Cerebellar cortex (tissue), 1 donor: ENCODE data around the gene PSMB2.

ENCODE experiments used
- DNase-seq: peaks from one replicate; pipeline ENCODE4 v3.0.0-alpha.2; 2015; ENCODE audit warnings: low spot score

Gene PSMB2

DNA sequence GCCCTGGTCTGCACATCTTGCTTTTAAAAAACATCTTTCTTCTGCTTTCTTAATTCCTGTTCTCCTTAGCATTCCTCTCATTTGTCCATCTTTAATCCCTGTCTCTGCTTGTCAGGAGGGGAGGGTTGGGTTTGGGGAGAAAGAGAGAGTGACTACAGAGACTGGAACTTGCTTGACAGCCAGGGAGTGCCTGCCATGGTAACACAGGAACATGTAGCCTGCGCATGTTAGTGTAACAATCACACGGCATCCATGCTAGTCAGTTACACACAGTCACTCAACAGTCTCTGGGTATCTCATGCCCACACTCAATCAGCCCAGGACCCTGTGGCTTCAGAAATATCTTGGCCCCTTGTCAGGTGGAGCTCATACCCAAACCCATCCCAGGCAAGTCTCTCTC, 69.0 kb downstream of the PSMB2 start:
- no peak for DNase-seq

DNA sequence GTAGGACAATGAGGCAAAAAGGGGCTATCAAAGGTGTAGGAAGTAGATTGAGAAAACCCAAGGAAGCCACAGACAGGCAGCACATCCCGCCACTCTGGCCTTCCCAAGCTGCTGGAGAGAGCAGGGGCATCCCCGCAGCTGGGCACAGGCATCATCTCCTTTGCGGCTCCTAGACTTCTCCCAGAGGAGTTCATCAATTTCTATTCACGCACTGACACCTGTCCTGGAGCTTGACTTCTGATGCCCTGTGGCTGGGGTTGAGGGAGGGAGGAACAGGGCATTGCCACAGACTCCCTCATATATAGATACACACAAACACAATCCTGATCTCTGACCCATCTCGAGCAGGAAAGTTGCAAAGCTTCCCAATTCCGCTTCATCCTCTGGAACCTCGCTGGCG, 70.1 kb downstream of the PSMB2 start:
- DNase-seq, result no peak

DNA sequence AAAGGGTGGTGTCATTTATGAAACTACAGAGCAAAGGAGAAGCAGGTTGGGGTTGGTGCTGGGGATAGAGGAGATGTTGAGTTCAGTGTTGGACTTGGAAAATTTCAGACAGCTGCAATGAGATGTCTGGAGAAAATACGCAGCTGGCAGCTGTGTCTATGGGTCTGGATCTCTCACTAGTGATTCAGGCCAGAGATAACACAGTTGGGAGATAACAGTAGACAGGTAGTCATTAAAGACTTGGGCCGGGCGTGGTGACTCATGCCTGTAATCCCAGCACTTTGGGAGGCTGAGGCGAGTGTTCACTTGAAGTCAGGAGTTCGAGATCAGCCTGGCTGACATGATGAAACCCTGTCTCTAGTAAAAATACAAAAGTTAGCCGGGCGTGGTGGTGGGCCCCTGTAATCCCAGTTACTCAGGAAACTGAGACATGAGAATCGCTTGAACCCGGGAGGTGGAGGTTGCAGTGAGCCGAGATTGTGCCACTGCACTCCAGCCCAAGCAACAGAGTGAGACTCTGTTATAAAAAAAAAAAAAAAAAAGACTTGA, 70.7 kb downstream of the PSMB2 start:
- DNase-seq, result no peak

DNA sequence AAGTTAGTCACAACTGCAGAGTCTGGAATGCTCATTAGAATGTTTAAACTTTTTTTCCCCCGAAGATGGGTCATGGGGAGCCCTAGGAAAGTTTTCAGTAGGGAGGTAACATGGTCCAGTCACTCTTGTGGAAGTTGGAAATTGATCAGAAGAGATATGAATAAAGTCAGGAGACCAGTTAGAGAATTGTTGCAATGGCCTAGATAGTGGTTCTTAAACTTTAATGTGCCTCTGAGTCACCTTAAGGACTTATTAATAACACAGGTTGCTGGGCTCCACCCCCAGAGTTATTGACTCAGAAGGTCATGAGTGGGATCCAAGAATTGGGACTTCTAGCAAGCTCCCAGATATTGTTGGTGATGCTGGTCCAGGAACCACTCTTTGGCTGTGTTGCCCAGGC, 71.4 kb downstream of the PSMB2 start:
- no peak for DNase-seq

DNA sequence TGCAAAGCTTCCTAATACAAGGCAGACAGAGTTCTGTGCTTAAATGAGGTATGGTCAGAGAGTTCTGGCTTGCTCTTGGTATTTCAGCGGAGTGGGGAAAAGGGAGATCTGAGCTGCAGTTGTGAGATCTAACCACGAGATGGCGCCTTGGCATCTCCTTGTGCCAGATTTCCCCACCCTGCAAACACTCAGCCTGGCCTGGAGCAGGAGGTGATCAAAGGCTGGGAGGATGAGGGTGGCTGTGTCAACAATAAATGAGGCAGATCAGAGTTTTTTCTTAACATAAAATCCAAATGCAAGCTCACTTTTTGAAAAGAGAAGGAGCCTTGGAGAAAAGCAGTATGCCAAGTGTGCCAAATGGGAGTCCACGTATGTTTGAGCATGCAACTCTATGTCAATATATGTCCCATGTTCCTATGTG, 72.3 kb downstream of the PSMB2 start:
- peak; percentile 84 for DNase-seq

DNA sequence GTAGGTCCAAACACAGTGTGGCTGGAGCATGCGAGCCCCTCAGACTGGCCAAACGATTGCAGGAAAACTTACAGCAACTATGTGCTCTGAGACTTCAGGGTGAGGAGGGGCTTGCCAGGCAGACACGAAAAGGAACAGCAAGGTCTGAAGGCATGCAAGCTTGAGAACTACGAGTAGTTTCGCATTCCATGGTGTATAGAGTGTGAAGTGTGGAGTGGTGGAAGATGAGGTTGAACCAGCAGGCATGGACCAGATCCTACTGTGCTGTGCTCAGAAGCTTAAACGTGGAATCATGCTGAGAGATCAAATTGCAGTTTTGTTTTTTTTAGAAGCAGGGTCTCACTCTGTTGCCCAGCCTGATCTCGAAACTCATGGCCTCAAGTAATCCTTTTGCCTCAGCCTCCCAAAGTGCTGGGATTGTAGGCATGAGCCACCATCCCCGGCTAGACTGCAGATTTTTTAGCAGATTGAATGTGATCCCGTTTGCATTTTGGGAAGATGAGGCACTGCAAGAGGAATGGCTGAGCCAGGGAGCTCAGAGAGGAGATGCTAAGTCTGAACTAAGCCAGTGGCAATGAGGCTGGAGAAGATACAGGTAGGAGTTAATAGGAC, 73.3 kb downstream of the PSMB2 start:
- DNase-seq, result no peak

DNA sequence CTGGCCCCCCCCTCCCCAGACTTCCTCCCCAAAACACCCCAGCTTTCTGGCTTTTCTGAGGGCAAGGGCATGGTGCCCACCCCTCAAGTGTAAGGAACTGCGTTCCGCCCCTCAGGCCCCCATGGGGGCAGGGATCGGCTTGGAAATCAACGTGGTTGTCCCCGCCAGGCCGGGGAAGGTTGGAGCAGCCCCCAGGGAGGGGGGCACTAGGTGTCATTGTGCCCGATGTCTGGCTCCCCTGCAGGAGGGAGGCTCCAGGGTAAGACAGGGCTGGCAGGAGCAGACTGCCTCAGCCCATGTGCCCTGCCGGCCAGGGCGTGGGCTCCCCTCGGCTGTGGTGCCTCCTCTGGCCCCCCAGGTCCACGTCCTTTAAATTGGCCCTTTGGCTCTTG, 75.6 kb downstream of the PSMB2 start:
- no peak for DNase-seq

DNA sequence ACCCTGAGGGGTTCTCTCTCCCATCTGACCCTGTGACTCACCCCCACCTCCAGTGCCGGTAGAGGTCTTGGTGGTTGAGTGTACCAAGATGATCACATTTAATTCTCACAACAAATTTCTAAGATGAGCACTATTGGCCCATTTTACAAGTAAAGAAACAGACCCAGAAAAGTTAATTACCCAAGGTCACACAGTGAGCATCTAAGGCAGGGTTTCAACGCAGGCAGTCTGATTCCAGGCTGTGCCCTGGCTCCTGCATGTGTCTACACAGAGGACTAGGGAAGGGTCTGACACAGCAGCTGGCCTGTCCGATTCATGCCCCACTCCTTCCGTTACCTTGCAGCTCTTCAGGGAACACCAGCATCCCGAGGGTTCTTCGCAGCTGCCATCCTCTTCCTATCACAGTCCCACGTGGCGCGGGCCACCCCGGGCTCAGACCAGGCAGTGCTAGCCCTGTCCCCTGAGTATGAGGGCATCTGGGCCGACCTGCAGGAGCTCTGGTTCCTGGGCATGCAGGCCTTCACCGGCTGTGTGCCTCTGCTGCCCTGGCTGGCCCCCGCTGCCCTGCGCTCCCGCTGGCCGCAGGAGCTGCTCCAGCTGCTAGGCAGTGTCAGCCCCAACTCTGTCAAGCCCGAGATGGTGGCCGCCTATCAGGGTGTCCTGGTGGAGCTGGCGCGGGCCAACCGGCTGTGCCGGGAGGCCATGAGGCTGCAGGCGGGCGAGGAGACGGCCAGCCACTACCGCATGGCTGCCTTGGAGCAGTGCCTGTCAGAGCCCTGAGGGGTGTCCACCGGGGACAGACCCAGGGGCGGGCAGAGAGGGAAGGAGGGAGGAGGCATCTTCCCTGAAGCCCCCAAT, 76.2 kb downstream of the PSMB2 start:
- DNase-seq, result no peak

DNA sequence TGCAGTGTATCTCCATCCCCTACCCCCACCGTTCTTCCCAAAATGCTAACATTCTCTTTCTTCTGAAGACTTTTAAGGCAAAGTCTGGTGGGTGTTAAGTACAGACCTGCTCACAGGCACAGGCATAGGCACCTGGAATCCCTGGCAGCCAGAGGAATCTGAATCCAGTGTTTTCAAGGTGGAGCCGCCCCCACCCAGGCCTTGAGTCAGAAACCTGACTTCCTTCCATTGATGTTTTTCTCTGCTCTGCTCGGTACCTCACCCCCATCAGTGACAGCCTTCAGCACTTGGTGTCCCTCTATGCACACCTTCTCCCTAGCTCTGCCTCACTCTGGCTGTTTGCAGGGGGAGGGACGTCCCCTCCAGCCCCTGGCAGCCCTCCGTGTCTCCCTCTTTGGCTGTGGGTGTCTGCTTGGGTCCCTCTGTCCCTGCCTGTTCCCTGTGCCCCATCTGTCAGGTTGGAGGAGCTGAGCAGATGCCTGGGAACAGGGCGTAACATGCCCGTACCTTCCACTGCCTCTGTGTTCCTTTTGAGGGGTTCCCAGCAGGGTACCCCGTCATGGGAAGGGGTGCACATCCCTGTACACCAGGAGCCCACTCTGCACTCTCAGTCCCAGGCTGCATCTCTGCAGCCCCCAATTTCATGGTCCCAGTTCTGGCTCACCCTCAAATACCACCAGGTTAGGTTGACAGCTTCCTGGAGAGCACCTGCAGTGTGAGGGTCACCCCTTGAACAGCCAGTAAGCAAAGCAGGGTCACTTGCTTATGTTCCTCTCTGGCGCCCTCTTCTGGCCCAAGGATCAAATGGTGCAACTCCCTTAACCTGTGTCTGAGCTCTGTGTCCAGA, 77.1 kb downstream of the PSMB2 start:
- DNase-seq, result peak; percentile 80

DNA sequence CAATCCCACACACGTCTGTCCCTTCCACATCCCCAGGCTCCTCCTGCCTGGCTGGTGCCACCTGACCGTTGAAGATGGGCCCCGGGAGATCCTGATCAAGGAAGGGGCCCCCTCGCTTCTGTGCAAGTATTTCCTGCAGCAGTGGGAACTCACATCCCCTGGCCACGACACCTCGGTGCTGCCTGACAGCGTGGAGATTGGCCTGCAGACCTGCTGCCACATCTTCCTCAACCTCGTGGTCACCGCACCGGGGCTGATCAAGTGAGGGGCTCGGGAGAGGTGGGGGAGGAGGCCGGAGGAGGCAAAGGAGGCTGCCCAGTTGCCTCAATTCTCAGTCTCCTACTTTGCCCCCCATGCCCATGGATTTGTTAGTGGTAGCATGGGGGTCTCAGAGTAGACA, 78.2 kb downstream of the PSMB2 start:
- no peak for DNase-seq

DNA sequence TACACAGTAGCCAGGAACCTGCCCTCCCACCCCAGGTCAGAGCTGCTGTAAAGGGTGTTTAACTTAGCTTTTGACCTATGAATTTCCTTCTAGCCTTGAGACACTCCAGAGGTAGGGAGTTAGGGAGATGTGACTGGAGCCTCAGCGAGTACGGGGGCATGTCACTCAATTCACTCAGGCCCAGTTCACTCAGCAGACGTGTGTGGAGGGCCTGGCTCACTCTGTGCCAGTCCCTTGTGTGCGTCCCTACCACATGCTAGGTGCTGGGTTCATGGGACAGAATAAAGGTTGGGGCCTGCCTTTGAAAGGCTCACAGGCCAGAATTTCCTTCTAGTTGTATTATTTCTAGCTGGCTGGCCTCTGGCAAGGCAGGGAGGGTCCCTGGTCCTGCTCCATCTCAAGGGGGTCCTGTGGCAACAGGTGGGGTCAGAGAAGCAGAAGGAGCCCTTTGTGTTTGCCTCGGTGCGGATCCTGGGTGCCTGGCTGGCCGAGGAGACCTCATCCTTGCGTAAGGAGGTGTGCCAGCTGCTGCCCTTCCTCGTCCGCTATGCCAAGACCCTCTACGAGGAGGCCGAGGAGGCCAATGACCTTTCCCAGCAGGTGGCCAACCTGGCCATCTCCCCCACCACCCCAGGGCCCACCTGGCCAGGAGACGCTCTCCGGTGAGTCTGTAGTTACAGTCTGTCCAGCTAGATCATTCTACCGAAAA, 79.2 kb downstream of the PSMB2 start:
- no peak for DNase-seq

DNA sequence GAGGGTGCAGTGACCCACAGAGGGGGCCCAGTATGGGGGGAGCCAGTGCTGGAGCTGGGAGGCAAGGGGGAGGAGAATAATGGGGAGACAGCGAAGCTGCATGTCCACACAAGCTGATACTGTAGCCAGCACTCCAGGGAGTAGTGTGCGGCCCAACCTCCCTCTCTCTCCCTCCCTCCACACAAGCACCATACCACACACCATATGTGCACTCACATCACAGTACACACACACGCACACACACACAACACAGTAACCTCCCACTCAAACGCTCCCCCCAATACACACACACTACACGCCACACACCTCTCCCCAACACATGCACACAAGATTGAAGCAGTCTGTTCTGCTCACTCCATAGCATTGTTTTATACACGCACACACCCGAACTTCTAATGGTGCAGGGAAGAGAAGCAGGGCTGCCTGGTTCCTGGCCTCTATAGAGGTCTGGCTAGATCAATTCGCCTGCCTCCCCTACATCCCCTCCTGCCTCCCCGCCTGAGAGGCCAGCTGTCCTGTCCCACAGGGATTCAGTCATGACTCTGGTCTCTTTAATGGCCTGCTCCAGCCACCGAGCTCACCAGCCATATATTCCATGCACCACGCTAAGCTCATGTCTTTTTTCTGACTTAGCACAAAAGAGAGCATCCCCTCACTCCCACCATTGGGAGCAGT, 79.9 kb downstream of the PSMB2 start:
- no peak for DNase-seq

DNA sequence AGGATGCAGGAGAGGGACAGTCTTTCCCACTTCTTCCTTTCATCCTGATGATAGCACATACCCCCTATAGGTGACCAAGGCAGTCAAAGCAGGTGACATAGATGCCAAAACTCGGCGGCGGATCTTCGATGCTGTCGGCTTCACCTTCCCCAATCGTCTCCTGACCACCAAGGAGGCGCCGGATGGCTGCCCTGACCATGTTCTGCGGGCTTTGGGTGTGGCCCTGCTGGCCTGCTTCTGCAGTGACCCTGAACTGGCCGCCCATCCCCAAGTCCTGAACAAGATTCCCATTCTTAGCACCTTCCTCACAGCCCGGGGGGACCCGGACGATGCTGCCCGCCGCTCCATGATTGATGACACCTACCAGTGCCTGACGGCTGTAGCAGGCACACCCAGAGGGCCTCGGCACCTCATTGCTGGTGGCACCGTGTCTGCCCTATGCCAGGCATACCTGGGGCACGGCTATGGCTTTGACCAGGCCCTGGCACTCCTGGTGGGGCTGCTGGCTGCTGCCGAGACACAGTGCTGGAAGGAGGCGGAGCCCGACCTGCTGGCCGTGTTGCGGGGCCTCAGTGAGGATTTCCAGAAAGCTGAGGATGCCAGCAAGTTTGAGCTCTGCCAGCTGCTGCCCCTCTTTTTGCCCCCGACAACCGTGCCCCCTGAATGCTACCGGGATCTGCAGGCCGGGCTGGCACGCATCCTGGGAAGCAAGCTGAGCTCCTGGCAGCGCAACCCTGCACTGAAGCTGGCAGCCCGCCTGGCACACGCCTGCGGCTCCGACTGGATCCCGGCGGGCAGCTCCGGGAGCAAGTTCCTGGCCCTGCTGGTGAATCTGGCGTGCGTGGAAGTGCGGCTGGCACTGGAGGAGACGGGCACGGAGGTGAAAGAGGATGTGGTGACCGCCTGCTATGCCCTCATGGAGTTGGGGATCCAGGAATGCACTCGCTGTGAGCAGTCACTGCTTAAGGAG, 80.8 kb downstream of the PSMB2 start:
- DNase-seq, result peak; percentile 77

DNA sequence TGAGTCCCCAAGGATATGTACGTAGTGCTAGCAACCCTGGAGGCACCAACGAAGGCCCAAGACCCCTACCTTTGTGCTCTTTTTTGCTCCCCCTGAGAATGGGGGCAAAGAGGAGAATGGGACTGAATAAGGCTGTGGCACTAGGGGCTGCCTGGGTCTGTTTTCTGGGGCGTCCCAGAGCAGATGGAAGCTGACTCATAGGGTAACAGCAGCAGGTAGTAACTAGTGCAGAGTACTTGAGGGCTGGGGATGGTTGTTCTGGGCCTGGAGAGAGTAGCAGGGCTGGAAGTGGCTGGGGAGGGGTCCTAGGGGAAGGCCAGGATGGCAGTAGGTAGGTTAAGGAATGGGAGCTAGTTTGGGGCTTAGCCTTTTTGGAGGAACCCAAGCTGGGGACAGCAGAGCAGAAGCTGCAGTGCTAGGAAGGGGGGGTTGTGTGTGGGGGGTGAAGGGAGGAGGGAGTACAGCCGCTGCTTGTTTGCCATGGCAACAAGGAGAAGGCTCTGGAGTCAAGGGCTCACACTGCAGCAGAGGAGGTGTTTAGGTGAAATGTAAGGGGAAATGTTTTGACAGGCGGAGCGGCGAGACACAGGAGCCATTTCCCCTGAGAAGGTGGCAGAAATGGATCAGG, 81.9 kb downstream of the PSMB2 start:
- DNase-seq, result peak; percentile 75

DNA sequence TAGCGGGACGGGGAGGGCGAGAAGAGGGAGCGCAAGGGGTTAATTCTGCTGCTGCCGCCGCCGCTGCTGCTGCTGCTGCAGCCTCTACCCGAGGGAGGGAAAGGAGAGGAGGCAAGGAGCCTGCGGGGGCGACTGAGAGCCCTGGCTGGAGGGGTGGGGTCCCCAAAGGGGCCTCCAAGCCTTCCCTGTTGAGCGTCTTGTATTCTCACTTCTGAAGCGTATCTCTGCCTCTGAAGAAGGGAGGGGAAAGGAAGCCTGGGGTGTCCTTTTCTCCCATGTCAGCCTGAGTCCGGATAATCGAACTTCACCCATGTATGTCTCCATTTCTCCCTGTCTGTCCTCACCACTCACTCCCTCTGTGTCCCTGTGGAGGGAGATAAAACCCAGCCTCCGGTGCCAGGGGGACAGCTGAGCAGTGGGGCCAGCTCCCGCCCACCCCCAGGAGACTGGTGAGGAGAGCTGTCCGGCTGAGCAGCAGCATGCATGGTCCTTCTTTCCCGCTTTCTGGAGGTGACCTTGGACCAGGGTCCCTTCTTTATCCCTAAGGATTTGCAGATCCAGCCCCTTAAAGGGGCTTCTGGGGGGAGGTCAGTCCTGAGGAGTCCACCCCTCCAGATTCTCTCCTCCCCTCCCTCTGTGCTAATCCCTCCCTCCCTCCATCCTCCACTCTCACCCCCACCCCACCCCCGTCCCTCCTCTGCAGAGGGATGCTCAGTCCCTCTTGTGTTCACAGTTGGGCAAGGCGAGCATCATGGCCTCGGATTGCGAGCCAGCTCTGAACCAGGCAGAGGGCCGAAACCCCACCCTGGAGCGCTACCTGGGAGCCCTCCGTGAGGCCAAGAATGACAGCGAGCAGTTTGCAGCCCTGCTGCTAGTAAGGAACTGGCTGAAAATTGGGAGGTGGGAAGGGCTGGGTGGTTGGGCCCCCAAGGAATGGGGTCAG, 82.7 kb downstream of the PSMB2 start:
- DNase-seq, result peak; percentile 70

DNA sequence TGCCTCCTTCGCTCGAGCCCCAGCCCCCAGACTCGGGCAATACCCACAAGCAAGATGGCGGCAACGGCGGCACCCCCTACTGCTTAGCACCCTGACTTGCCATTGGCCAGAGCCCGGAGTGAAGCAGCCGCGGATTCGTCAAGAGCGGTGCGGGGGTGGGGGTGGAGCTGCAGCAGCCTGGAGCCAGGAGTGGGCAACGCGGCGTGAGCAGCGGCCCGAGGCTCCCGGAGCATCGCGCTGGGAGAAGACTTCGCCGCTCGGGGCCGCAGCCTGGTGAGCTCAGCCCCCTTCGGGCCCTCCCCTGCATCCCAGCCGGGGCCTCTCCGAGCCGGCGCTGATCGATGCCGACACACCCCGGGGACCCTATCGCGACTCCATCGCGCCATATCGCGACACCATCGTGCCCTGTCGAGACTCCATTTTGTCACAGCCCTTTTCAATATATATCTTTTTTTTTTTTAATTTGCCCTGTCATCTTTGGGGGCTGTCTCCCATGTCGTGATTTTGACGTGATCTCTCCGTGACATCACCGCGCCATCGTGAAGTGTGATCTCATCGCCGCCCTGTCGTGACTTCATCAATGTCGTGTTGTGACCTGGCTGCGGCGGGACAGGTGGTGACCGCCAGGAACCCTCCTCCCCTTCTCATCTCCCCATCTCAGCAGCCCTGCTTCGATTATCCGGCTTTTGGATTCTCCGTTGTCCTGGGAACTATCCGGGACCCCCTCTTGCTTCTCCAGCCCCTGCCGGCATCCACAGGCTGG, 83.5 kb downstream of the PSMB2 start, which contains the start of gene NCDN:
Gene NCDN (plus strand): TSS at position 189 of the 763 bp plus-strand sequence. CDS start 392 bp downstream, at position 581.
- DNase-seq, result peak; percentile 96

DNA sequence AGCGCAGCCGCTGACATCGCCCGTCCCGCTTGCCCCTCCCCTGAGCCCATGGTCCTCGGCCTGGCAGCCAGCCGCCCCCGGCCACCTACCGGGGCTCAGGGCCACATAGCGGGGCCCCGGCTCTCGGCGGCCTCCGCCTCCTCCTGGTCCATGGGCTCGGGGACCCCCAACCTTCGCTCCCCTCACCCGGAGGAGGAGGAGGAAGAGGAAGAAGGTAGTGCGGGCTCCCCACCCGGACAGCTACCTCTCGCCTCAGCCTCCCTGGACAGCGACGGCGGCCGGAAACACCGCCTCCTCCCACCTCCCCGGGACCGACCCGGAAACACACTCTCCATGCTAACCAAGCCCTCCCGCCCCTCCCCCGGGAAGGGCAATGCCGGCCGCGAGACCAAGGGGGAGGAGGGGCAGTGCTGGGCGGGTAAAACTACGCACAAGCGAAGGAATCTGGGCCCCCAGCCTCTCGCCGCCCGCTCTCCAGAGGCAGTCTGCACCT, 84.2 kb downstream of the PSMB2 start, which contains the start of gene KIAA0319L:
Gene KIAA0319L (minus strand): TSS at position 286 of the 493 bp plus-strand sequence. CDS start 2,912 bp downstream, outside the sequence.
- peak; percentile 90 for DNase-seq
